Stimulated activated CD8-positive, alpha-beta memory T cell treated with anti-CD3 and anti-CD28 coated beads, Interleukin-7, amount 100 ng/mL, for 24 hours (primary cell): Measurements from ENCODE around the gene FOXQ1.
"Not testable (repeated sequence)": the region's sequence is repeated elsewhere in the genome, so short reads cannot be mapped to it uniquely, and the experiment has no call there.

Source experiments
- DNase-seq: peaks from one replicate; pipeline ENCODE4 v3.0.0-alpha.2; 2020; ENCODE audit warnings: low read depth

FOXQ1 gene

DNA sequence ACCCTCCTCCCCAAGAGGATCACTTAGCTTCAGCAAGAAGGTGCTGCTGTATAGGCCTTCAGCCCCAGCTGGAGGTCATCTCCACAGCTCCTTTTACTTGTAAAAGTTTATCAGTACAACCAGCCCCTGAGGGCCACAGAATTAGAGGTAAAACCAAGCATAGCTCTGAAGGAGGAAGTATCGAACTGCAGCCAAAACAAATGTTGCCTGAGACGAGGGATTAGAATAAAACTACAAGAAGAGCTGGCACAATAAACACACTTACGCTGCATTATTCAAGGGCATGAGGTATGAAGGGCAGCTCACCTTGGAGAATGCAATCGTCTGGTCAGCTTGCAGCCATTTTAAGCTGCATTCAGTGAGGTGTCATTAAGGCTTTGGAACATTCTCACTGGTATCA, 21.1 kb upstream of the FOXQ1 start:
- DNase-seq = no peak

GRCh38 chr6:1291381-1291780, 20.5 kb upstream of the FOXQ1 start:
- DNase-seq = no peak

GRCh38 chr6:1295420-1295819, 16.5 kb upstream of the FOXQ1 start:
- no peak for DNase-seq

DNA sequence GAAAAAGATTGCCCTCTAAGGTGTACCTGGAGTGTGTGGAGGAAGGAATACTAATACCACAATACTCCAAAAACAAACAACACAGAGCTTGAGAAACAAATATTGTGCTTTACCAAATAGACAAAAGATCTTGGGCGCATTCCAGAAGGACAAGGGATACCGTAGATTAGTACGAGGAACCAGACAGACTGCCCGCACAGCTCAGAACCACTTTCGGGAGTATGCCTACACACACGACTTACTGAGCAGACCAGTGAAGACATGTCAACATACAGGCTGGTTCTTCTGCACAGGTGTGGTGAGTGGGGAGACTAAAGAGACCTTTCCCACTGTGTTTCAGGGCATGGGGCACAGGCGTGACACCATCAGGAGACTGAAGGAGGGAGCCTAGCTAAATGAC, 15.8 kb upstream of the FOXQ1 start:
- no peak for DNase-seq

DNA sequence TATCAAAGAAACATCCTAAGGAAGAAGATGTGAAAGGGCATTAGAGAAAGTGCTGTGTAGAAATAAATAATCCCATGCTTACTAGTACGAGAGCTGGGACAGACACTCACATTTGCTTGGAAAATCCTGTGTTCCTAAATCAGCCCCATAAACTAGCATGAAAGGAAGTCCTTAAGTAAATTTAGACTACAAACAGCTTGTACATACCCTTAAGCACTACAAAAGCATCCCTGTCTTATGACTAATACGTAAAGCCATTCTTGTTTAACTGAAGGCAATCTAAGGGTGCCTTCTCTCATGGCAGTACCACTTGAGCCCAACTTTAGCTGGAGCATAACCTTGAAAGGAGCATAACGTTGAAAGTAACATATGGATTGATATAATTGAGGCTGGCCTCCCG, 15.4 kb upstream of the FOXQ1 start:
- no peak for DNase-seq

- DNase-seq = no peak
Observed at GRCh38 chr6:1297746-1298145, 14.2 kb upstream of the FOXQ1 start.

DNA sequence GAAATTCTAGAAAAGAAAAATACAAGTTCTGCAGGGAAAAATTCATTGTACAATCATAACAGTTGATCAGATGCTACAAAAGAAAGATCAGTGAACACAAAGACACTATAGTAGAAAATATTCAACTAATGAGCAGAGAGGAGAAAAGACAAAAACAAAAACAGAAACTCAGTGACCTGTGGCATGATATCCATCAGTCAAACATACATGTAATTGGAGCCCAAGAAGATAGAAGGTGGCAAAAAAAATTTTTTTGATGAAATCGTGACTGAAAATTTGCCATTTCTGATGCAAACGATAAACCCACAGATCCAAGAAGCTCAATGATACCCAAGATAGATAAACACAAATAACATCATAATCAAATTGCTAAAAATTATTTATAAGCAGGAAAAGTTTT, 13.1 kb upstream of the FOXQ1 start:
- DNase-seq = no peak

- no peak for DNase-seq
Observed at GRCh38 chr6:1306133-1306532, 5.8 kb upstream of the FOXQ1 start.

- no peak for DNase-seq
Observed at GRCh38 chr6:1309366-1309765, 2.5 kb upstream of the FOXQ1 start.

- no peak for DNase-seq
Observed at GRCh38 chr6:1310628-1311399, 1.1 kb upstream of the FOXQ1 start.

- DNase-seq = no peak
Observed at GRCh38 chr6:1312203-1312472, 240 bp downstream of the FOXQ1 start.

DNA sequence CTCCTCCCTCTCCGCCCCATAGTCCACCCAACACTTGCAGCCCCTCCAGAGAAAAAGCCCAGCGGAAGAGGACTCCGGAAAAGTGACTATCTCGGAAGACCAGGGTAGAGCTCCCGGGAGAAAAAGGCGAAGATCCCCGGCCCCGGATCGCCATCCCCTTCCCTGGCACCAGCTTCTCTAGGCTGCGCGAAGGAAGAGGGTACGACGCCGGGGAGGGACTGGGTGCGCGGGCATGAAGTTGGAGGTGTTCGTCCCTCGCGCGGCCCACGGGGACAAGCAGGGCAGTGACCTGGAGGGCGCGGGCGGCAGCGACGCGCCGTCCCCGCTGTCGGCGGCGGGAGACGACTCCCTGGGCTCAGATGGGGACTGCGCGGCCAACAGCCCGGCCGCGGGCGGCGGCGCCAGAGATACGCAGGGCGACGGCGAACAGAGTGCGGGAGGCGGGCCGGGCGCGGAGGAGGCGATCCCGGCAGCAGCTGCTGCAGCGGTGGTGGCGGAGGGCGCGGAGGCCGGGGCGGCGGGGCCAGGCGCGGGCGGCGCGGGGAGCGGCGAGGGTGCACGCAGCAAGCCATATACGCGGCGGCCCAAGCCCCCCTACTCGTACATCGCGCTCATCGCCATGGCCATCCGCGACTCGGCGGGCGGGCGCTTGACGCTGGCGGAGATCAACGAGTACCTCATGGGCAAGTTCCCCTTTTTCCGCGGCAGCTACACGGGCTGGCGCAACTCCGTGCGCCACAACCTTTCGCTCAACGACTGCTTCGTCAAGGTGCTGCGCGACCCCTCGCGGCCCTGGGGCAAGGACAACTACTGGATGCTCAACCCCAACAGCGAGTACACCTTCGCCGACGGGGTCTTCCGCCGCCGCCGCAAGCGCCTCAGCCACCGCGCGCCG, 822 bp downstream of the FOXQ1 start:
- DNase-seq = no peak

GRCh38 chr6:1313384-1313766, 1.5 kb downstream of the FOXQ1 start:
- DNase-seq = no peak

DNA sequence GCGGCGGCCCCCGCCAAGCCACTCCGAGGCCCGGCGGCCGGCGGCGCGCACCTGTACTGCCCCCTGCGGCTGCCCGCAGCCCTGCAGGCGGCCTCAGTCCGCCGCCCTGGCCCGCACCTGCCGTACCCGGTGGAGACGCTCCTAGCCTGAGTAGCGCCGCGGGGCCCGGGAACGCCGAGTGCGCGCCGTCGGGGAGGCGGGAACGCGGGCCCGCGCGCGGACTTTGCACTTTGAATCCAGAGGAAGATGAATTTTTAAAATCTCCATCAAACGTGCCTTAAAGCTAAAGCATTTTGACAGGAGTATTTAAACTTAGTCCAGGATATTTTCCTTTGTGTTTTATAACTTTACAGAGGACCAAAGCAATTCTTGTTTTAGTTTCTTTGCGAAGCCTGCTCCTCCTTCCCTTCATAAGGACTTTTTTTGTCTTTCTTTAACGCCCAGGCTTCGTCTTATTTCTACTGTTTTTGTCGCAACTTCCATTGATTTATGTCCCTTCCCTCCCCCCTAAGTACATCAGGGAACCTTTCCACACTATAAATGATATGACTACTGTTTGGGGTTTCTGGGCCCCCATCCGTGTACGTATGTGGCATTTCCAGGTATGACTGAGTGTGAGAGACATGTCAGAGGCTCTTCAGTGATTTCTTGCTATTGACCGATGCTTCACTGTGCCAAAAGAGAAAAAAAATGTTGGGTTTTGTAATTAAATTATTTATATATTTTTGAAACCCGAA, 2.0 kb downstream of the FOXQ1 start:
- DNase-seq = no peak

DNA sequence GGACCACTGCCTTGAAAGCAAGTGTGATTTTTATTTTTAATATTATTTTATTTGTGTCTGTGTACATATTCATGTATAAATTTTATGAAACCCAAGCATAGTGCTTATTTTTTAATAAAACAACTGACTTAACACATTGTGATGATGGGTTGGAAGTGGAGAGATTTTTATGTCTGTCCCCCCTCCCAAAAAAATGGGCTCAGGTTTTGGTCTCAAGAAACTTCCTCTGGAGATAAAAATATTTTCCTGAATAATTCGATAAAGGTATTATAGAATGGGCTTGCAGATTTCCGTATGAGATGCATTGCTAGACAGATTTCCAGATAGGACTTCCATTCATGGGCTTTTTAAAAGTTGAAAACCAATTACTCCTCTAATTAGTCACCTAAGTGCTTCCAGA, 2.7 kb downstream of the FOXQ1 start:
- DNase-seq = no peak

DNA sequence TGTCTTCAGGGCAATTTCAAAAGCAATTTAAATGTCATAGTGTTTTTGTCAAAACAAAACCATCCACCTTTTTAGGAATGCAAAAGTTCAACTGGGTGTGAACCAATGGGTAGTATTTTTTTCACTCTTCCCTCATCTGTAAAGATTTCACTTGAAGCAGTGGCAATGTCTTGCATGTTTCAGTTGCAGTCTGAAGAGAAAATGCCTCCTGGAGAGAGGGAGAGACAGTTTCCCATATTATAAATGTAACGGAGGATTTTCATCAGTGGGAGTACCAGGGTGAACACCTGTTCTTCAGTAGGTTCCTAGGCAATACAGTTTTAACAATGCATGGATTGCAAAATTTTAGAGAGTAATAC, 3.3 kb downstream of the FOXQ1 start:
- DNase-seq = no peak

GRCh38 chr6:1315560-1316386, 3.9 kb downstream of the FOXQ1 start:
- DNase-seq = no peak

DNA sequence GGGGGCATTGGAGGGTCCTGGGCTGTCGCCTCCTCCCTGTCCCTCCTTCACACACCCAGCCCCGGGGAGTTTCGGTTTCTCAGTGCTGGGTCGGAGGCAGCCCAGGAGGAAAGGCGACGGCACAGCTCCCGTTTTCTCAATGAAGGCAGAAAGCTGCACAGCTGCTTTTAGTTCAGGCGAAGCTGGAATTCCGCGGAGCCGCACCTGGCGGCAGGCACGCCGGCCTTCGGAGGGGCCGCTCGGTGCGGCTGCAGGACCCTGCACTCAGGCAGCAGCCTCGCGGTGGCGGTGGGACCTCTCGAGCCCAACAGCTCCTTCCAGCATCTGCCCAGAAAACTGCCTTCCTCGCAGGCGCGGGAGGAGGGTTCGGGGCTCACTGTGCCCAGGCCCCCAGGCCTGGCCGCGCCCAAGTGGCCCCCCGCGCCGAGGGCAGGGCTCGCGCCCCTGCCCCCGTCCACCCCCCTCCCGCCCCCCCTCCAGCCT, 4.6 kb downstream of the FOXQ1 start:
- no peak for DNase-seq

DNA sequence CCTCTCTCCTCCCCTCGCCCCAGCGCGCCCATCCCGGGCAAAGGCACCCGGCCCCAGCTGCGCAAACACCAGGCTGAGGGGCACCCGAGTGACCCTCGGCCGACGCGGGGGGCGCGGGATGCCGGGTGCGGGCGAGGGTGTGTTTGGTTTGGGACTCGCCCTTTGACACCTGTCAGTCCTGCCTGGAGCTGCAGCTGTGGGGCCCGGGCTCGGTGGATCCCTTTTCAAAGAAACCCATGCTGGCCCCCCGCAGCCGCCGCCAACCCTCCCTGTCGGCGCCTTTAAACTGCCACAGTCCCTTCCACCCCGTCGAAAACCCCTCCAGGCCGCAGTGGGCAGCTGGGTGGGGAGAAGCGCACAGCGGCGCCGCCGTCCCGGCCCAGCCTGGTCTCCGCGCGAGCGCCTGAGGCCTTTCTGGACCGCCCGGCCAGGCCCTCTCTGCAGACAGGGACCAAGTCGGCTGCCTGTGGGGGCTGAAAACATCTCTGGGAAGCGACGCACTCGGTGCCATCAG, 5.5 kb downstream of the FOXQ1 start:
- DNase-seq = no peak

DNA sequence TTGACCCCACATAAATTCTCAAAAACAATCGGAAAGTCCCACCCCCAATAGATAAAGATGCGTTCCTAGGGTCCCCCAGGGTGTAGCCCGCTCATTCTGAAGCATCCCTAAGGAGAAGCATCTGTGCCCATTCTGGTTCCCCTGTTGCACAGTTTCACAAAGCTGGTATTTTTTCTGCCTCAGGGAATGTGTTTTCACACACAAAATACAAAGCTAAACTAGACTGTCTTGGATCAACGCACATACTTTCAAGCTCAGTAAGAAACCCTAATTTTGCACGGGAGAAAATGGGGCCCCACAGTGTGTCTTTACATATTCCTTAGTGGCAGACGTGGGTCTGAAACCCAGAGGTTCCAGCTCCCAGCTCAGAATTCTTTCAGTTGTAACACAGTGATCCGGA, 6.1 kb downstream of the FOXQ1 start:
- no peak for DNase-seq

DNA sequence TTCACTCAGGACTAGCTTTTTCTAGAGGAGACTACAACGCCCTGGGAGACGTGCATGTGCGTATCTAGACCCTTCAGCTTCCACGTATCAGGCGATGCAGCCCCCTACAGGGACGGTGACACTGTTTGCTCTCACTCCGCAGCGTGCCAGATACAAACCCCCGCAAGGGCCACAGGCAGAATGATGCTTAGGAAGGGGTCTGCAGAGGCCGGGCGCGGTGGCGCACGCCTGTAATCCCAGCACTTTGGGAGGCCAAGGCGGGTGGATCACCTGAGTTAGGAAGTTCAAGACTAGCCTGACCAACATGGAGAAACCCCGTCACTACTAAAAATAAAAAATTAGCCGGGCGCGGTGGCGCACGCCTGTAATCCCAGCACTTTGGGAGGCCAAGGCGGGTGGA, 6.7 kb downstream of the FOXQ1 start:
- DNase-seq = not testable (repeated sequence)

GRCh38 chr6:1321738-1322137, 9.8 kb downstream of the FOXQ1 start:
- no peak for DNase-seq
